Activated CD4-positive, alpha-beta T cell treated with anti-CD3 and anti-CD28 coated beads, Interleukin-2, amount 50 U/mL, for 24 hours (primary cell): Measurements from ENCODE around the gene ACO1.

Experiments
- DNase-seq, 2 donors: peaks; one replicate each; pipeline ENCODE4 v3.0.0-alpha.2; 2020; ENCODE audit warnings: low read depth in 1 of 2, low spot score in 1 of 2

The ACO1 gene

DNA sequence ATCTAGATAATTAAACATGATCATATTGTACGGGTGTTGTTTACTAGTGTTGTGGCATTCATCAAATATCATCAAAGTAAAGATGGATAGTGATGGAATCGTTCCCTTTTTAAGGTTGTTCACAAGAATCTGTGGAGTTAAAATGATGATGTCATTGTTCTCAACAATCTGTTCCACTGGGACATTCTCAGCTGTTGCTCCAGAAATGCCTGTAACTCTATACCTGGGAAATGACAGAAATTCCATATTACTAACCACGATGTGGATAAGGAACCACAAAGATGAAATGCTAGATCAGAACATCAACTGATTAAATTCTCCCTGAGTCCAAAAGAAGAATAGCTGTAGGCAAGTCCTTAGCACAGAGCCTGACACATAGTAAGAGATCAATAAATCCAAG is 103.5 kb downstream of the ACO1 start:
- DNase-seq, result no peak

DNA sequence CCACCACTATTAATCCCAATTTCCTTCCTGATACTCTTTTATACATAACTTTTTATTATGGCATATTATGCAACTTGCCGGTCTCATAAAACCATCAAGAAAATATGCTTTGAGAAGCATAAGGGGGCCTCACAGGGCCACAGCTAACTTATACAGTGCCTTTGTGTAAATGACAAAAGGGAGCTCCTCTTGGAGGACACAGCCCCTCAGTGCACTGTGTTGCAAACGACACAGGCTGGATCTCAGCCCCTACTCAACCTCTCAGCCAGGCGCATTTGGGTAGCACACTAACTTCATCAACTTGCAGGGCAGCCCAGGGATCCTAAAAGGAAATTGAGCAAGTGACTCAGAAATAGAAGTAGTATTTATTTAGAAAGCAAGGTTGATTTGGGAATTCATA is 106.2 kb downstream of the ACO1 start:
- no peak for DNase-seq

DNA sequence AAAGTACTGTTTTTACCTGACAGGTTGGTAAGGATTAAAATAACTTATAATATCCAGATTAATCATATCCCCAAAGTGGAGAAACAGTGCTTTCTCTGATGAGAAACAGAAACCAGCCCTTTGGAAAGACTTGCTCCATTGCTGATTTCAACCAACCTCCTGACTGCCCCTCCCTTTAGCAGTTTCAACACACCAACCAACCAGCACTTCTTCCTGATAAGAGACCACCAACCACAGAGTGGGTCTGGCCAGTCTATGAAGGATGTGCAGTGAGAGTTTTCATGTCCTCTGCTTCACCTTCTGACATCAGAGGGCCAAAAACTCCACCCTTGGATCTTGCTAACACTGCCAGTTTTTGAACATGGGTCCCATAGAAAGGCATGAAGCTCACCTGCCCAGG is 113.5 kb downstream of the ACO1 start:
- no peak for DNase-seq

DNA sequence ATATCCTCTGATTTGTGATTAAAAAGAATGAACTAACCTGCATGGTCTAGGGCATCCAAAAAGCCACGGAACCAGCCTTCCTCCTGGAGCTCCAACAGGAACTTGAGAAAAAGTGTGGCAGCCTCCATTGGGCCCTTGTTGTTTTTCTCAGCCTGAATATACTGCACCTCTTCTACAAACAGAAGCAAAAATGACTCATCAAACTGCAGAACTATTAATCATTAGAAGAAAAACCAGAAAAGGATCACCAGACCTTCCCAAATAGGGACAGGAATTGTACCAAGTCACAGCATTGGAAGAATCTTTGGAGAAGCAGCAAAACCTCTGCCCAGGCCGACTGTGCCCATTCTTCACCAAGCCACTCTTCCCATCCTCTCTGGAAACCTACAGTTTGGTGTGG is 116.3 kb downstream of the ACO1 start:
- DNase-seq, result no peak

DNA sequence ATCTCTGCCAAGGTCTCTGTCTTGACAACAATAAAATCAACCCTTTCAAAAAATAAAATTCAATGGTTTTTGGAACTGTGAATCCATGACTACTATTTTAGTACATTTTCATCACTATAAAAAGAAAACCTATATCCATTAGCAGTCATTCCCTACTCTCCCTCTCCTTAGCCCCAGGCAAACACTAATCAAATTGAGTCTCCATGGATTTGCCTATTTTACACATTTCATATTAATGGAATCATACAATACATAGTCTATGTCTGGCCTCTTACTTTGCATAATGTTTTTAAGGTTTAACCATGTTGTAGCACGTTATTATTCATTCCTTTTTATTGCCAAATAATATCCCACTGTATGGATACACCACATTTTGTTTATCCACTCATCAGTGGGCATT is 117.4 kb downstream of the ACO1 start:
- DNase-seq, result no peak

DNA sequence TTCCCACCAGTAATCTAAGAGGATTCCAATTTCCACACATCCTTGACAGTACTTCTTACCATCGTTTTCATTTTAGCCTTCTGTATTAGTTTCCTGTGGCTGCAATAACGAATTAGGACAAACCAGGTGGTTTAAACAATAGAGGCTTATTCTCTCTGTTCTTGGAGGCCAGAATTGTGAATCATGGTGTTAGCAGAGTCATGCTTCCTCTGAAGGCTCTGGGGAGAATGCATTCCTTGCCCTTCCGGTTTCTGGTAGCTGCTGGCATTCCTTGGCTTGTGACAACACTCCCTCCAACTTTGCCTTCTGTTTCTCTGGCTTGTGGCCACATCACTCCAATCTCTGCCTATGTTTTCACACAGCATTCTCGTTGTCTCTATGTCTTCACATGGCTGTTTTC is 118.0 kb downstream of the ACO1 start:
- no peak for DNase-seq

DNA sequence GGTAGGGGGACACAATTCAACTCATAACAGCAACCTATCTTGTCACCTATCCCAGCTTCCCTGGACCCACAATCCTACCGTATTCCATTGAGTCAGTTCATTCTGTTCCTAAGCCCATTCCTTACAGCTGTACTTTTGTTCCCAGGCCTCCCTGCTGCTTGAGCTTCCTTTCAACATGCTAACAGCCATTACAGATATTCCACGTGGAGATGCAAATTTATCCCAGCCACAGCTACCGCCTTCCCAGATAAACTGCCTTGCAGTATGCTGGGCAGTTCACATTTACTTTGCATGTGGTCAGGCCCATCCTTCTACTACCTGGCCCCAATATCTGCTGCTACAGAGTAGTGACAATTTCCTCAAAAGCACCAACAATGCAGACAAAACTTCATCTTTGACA is 118.6 kb downstream of the ACO1 start:
- DNase-seq, result no peak
